ENCODE results near the gene MEF2B.
"Not testable (repeated sequence)": the region's sequence is repeated elsewhere in the genome, so short reads cannot be mapped to it uniquely, and the experiment has no call there.

The MEF2B gene

DNA sequence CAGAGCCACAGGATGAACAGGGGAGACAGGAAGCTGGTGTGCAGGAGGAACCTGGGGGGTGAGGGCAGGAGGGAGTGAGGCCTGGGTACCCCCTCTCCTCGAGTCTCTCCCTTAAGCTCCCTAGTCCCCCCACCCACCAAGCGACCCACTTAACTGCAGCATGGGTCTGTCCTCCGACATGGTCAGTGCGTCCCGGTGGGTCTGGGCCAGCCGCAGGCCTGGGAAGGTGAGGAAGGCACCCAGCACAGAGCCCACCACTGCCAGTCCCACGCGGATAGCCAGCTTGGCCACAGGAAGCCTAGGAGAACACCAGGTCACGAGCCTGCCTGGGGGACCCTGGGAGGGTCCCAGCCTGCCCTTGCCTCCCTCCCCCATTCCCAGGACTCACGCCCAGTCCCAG lies 48.7 kb downstream of the MEF2B start:
- no peak for DNase-seq

DNA sequence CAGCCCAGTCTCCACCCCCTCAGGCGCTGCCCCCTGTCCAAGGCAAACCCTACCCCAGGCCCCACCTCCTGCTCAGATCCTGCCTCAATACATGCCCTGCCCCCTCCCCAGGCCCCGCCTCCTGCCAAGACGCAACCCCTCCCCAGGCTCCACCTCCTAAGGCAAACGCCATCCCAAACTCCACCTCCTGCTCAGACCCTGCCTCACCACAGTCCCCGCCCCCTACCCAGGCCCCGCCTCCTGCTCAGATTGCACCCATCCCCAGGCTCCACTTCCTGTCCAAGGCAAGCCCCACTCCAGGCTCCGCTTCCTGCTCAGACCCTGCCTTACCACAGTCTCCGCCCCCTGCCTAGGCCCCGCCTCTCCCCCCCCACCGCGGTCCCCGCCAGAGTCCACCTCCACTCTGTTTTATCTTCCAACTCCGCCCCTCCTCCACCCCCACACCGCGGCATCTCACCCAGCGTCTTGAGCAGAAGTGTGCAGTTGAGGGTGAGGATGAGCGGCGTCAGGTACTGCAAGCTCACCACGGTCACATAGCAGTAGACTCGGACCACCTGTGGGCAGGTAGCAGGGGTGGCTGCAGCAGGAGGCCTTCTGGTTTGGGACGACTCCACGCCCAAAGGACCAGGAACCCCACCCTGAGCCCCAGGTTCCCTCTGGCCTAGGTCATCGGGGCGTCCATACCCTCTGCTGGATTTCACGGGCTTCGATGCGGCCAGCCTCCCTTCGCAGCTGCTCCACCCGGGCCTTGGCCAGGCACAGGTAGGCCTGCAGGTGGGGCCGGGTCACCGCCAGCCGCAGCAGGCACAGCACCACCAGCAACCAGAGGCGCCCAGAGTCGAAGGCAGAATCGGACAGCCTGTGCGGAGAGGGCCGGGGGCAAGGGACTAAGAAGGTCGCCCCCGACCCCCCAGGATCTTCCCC lies 49.5 kb downstream of the MEF2B start:
- no peak for DNase-seq

DNA sequence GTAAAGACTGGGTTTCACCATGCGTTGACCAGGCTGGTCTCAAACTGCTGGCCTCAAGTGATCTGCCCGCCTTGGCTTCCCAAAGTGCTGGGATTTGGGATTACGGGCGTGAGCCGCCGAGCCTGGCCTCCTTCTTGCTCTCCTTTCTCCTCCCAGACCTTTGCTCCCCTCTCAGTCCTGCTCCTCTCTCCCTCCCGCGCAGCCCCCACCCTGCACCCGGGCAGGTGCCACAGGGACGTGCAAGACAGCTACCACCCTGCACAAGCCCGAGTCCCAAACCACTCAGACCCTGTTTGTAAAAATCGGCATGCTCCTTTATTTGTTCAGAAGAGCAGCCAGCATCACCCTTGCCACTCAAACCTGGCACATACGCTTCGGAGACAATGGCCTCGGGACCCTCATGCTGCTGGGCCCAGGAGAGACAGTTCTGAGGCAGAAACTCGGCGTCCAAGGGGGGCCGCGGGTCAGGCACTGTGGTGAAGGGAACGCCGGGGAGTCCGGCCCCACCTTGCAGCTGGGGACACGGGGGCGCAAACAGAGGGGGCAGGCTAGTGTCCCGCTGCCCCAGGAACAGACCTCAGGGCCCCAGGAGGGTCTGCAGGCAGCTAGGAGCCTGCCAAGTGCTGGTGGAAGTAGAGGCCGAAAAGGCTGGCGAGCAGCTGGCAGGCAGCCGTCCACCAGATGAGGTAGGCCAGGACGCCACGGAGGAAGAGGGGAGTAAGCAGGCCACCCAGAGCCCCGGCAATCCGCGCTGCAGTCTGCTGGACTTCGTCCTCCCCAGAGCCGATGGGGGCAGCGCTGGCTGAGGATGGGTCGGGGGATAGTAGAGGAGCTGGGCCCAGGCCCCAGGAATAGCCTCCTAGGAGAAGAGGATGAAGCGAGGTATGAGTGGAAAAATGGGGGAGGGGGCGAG lies 50.5 kb downstream of the MEF2B start:
- no peak for DNase-seq

DNA sequence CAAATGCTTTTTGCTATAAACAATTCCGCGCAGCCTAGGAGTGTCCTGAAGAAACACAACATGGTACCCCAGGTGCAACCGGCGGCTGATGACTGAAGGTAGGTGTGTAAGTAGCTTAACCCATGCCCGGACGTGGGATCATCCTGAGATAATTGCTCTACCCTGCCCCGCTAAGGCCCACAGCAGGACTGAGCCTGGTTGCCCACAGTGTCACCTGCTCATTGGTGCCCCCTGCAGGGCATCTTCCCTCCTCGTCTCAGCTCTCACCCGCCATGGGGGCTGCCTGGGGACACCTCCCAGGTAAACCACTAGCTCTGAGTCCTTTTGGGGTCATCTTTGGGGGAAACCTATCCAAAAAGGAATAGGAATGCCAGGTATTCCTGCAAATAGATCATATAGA lies 54.1 kb downstream of the MEF2B start:
- no peak for DNase-seq

DNA sequence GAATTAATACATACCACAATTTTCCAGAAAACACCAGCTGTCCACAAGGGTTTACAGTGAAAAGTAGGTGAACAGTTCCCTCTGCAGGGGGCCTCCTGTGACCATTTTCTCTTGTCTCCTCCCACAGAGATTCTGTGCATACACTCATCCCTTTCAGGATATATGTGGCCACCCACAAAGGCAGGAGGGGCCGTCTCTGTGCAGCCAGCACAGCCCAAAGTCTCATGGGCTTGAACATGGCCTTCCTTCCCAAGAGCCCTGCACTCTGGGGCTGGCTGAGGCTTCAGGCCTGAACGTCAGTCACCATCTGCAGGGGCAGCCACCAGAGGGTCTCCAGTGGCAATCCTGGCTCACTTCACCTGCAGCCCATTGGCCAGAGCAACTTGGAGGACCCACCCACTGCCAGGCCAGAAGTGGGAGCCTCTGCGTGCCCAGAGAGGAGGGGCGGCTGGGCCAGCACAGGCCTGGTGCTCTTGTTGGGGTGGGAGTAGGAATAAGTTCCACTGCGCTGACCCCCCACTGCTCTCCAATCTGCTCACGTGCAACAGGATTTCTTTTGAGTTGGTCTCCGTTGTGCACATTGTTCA lies 56.9 kb downstream of the MEF2B start:
- DNase-seq: no peak

DNA sequence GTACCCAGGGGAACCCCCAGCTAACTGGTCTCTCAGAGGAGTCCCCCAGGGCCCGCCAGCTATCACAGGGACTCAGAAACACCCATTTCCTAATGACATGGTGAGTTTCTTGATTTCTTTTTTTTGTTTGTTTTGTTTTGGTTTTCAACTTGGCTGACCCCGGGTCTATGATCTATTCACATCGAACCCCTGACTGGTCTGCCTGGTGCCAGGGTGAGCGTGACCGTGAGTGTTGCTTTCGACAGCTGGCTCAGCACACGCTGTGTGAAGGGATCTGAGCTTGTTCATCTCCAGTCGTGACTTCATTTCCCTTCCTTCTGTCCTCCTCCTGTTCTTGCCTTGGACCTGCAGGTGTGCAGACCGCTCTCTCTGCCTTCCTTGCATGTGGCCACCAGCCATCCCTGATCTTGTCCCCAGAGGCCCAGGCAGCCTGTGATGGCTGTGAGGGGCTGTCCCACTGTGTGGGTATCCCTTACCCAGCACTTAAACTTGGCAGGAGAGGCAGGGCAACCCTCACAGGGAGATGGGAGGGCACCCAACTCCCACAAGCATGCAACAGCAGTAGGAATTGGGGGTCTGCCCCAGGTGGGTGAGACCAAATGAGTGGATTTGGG lies 58.0 kb downstream of the MEF2B start:
- DNase-seq: no peak

DNA sequence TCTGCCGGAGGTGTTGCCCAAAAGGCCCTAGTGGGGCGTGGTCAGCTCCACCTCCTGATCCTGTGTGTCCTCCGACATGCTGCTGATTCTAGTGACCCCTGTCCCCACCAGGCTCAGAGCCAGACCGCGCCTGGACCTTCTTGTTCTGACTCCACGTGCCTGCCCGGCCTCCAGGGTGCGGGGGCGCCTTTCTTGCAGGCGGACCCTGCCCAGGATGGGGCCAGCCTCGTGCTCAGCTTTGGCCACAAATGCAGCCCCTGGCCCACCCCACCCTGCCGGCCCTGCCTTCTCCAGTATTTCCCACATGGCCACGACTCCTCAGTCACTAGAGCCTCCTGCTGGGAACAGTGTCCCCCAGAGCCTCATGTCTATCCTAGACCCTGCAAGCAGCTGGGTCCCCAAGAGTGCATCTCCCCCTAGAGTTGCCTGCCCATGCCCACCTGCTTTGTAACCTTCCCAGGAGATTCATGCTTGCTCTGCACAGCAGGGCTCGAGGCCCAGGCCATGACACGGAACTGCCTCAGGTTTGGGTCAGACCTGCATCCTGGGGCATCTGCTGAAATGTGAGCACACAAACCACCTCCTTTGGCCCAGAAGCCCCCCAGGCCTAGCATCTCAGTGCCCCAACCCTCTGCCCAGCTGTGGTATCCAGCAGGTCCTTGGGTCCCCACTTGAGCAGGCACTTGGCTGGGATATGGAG lies 58.8 kb downstream of the MEF2B start:
- no peak for DNase-seq

DNA sequence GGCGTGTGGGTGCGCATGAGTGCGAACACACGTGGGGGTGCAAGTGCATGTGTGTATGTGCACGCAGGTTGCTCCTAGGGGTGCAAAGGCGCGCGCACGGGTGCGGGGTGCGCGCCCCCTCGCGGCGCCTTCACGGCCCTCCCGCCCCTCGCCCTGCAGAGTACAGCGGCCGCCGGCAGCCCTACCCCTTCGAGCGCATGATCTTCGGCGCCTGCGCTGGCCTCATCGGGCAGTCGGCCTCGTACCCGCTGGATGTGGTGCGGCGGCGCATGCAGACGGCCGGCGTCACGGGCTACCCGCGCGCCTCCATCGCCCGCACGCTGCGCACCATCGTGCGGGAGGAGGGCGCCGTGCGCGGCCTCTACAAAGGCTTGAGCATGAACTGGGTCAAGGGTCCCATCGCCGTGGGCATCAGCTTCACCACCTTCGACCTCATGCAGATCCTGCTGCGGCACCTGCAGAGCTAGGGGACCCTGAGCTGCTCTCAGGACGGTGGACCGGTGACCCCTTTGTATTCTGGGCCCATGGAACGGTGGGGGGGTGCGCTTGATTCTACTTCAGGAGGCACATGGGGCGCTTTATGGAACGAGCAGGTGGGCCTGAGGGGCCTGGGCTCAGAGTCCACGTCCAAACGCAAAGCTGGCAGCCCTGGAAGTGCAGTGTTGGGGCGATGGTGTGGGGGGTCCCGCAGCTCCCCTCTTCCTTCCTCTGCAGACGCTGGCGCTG lies 59.5 kb downstream of the MEF2B start:
- no peak for DNase-seq

DNA sequence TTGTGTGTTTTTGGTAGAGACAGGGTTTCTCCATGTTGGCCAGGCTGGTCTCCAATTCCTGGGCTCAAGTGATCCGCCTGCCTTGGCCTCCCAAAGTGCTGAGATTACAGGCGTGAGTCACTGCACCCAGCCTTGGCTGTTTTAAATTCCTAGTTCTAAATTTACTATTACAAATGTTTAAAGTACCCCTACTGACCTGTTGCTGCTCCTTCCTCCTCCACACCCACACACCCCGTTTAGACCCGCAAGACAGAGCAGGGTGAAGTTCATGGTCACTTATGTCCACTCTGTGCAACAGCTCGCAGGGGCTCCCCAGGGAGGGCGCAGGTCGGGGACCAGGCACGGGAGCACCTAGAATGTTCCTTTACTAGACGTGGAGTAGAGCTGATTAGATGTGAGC lies 60.5 kb downstream of the MEF2B start:
- DNase-seq: no peak

DNA sequence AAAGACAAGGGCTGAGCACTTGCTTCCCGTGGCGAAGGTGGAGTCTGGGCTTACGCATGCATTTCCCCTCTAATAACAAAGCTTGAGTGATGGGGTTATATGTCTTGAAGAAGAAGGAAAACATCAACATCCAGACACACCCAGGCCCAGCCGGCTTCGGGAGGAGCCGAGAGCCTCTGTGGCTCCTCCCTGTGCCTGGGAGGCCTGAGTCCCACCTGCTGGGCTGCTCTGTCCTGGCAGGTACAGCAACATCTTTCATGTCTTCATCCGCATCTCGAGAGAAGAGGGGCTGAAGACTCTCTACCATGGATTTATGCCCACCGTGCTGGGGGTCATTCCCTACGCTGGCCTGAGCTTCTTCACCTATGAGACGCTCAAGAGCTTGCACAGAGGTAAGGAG lies 62.4 kb downstream of the MEF2B start:
- no peak for DNase-seq

DNA sequence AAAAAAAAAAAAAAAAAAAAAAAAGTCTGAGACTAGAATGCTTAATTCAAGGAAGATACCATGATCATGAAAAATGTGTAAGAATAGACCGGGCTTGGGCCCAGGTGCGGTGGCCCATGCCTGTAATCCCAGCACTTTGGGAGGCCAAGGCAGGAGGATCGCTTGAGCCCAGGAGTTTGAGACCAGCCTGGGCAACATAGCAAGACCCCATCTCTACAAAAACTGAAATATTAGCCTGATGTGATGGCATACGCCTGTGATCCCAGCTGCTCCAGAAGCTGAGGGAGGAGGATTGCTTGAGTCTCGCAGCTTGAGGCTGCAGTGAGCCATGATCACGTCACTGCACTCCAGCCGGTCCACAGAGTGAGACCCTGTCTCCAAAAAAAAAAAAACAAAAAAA lies 63.1 kb downstream of the MEF2B start:
- not testable (repeated sequence) for DNase-seq

DNA sequence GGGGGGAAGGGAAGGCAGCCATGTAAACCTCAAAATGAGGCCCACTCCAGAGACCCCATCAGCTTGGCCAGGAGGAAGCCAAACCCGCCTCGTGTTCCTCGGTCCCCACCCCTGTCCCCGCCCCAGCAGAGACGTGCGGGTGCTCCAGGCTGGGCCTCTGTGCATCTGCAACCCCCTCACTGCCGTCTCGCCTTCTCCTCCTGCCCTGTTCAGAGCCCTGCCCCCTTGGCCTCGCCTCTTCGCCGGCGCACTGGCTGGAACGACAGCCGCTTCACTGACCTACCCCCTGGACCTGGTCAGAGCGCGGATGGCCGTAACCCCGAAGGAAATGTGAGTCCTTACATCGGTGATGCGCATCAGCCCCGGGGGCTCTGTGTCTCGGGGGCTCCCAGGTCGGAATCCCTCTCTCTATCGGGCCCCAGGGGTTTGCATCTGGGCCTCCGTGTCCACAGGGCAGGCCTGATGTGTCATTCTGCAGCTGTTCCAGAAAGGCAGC lies 64.0 kb downstream of the MEF2B start:
- no peak for DNase-seq

DNA sequence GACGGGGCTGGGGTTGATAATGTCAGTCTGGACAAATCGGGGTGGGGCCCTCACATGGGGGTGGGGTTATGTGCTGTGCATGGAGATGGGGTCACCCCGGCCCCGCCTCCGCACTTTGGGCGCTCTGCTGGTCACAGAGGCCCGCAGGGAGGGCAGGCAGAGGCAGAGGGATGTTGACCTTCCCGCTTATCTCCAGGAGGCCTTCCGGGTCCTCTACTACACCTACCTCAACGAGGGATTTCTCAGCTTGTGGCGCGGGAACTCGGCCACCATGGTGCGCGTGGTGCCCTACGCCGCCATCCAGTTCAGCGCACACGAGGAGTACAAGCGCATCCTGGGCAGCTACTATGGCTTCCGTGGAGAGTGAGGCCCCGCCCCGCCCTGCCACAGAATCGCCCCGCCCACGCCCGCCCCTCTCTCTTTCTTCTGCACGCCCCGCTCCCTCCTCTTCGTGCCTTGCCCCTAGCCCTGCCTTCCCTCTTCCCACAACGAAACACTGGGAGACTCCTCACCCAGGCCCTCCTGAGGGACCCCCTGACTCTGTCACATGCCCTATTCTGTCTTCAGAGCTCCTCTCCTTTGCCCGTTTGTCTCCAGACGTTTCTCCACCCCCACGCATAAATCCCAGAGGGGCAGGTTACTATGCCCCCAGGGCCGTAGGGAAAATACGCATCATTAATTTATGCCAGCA lies 64.6 kb downstream of the MEF2B start:
- DNase-seq: peak; percentile 79

DNA sequence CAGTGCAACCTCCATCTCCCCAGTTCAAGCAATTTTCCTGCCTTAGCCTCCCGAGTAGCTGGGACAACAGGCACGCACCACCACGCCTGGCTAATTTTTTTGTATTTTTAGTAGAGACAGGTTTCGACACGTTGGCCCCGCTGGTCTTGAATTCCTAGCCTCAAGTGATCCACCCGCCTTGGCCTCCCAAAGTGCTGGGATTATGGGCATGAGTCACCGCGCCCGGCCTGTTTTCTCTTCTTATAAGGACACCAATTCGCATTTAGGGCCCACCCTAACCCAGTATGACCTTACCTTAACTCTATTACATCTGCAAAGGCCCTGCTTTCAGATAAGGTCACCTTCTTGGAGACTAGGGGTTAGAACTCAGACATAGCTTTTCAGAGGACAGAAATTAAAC lies 66.9 kb downstream of the MEF2B start:
- DNase-seq: no peak

DNA sequence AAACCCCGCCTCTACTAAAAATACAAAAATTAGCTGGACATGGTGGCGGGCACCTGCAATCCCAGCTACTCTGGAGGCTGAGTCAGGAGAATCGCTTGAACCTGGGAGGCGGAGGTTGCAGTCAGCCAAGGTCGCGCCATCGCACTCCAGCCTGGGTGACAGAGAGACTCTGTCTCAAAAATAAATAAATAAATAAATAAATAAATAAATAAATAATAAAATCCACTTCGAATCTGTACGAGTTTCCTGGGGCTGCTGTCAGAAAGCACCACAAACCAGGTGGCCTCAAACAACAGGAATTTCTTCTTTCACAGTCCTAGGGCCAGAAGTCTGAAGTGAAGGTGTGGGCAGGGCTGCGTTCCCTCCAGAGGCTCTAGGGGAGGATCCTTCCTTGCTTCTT lies 67.5 kb downstream of the MEF2B start:
- DNase-seq: not testable (repeated sequence)

DNA sequence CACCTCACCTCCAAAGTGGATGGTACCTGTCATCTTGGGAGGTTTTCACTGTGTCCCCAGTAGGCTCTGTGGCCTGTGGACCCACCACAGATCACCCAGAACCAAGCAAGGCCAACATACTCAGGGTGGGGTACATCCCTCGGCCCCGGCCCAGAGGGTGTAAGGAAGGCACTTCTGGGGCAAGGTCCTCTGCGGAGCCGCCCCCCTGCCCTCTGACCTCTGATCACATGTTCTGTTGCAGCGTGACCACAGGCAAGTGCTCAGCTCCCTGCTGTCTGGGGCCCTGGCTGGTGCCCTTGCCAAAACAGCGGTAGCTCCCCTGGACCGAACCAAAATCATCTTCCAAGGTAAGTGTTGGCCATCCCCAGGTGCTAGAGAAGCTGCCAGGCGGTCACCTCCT lies 68.5 kb downstream of the MEF2B start:
- DNase-seq: no peak

DNA sequence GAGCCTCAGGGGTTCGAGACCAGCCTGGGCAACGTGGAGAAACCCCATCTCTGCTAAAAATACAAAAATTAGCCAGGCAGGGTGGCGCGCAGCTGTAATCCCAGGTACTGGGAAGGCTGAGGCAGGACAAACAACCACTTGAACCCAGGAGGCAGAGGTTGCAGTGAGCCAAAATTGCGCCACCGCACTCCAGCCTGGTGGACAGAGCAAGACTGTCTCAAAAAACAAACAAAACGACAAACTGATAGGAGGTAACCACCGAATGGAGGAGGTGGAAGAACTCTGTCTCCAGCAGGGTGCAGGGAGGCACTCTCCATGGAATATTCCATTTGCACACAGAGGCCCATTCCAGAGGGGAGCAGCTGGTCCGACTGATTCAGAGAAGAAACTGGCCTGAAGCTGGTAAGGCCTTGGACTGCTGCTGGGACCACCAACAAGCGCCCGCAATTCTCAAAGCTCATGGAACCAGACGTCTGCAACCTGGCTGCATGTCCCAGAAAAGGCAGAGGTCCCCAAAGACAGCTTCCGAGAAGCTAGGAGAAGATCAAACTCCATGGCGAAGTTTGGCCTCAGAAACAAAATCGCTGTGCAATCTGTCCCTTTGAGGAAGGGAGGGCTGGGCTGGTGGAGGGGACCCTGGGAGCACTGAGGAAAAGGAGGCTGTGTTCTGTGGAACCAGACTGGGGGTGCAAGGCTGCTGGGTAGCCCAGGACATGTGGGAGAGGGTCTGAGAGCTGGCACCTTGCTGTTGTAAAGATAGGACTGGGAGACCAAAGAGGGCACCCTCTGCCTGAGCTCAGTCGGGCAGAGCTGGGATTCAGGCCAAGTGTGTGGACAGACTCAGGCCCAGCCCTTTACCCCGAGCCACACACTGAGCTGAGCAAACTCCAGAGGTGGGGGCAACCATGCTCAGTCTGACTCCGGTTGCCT lies 71.1 kb downstream of the MEF2B start:
- DNase-seq: no peak

DNA sequence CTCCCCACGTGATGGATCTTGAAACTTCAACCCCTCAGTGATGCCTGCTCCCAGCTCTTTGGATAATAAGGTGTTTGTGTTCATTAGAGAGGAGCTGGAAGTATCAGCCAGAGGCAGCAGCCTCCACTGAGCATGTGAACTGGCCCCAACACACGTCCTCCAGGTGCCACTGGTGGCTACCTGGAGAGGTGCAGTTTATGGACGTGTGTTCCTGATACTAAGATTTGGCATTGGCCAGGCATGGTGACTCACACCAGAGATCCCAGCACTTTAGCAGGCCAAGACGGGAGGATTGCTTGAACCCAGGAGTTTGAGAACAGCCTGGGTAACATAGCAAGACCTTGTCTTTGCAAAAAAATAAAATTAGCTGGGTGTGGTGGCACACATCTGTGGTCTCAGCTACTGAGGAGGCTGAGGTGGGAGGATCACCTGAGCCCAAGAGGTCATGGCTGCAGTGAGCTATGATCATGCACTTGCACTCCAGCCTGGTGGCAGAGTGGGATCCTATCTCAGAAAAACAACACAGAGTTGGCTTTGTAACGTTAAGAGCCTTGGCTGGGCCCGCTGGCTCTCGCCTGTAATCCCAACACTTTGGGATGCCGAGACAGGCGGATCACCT lies 71.9 kb downstream of the MEF2B start:
- DNase-seq: no peak
